Uterus (tissue), 4 donors: ENCODE results near the gene KCNN3. TPM values are rescaled to one million over a fixed set of nuclear protein-coding genes. Genes with fewer than 3 reads are reported as not detected.

Experiments used
- total RNA-seq, 4 donors: library from RNA; depleted of rRNA in 3 of 4; stranded (reverse); fragments of >200 nt in 3 of 4; gene quantifications; one replicate each; pipeline versions ENCODE4 v1.1.0 to v1.2.4, GENCODE V29; 2014 to 2023
- donor health status: DM: yes; HTN: yes; CAD: no.

KCNN3 gene
- total RNA-seq, 4 donors from 2014 or later = 7.1 to 35.5 (median 12.1) TPM

Other genes starting within 250 kb of the KCNN3 start
- 10 to 100 TPM in 1 of 4 donors, 1 to 10 TPM in 3; 2.6 to 21.2 (median 6.4) TPM for gene PMVK, start 66.4 kb upstream of the KCNN3 start, total RNA-seq
- 100 to 1,000 TPM in 1 of 4 donors, 10 to 100 TPM in 3; 34.4 to 151 (median 88.6) TPM for gene PBXIP1, start 85.8 kb upstream of the KCNN3 start, total RNA-seq
- 10 to 100 TPM in 3 of 4 donors, 1 to 10 TPM in 1; 10.0 to 36.4 (median 15.9) TPM for gene PYGO2, start 91.5 kb upstream of the KCNN3 start, total RNA-seq
- 100 to 1,000 TPM in 2 of 4 donors, 10 to 100 TPM in 2; 93.5 to 149 (median 101) TPM for gene SHC1, start 100.5 kb upstream of the KCNN3 start, total RNA-seq
- gene CKS1B, start 104.4 kb upstream of the KCNN3 start, total RNA-seq = 10 to 100 TPM; 14.1 to 52.7 (median 22.8) TPM
- 10 to 100 TPM; 12.6 to 33.8 (median 20.7) TPM for gene FLAD1, start 113.1 kb upstream of the KCNN3 start, total RNA-seq
- under 1 TPM in 1 of 4 donors, not detected in 3; 0.83 TPM for gene LENEP, start 123.3 kb upstream of the KCNN3 start, total RNA-seq
- 10 to 100 TPM in 2 of 4 donors, 1 to 10 TPM in 2; 3.8 to 53.4 (median 11.9) TPM for gene ZBTB7B, start 132.5 kb upstream of the KCNN3 start, total RNA-seq
- 1 to 10 TPM in 1 of 4 donors, under 1 TPM in 1, not detected in 2; 0.07 to 1.6 TPM for gene DCST2, start 163.5 kb upstream of the KCNN3 start, total RNA-seq
- gene DCST1, start 163.5 kb upstream of the KCNN3 start, total RNA-seq = 1 to 10 TPM in 2 of 4 donors, not detected in 2; 1.1 to 3.5 TPM
- gene ADAM15, start 181.0 kb upstream of the KCNN3 start, total RNA-seq = 100 to 1,000 TPM in 3 of 4 donors, 10 to 100 TPM in 1; 58.6 to 270 (median 153) TPM
- 1 to 10 TPM in 2 of 4 donors, not detected in 2; 8.0 to 8.4 TPM for gene EFNA4, start 193.5 kb upstream of the KCNN3 start, total RNA-seq
- 1 to 10 TPM in 3 of 4 donors, not detected in 1; 3.2 to 7.6 (median 3.3) TPM for gene EFNA3, start 208.6 kb upstream of the KCNN3 start, total RNA-seq